ENCODE results near the gene MAPK14.

Gene MAPK14

DNA sequence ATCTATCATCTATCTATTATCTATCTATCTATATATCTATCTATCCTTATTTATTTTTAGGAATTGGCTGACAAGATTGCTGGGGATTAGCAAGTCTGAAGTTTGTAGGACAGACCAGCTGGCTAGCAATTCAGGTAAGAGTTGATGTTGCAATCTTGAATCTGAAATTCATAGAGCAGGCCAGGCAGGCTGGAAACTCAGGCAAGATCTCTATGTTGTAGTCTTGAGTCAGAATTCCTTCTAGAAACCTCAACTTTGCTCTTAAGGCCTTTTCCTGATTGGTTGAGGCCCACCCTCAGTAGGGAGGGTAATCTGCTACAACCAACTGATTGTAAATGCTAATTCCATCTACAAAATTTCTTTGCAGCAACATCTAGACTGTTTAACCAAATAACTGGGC, 121.9 kb downstream of the MAPK14 start:
- ATAC-seq = no peak
- no peak overlapping the region for H3K27ac Mint-ChIP-seq
- peaks cover 4% of the 10 kb centered on the region for H3K9me3 Mint-ChIP-seq
- H3K27me3 Mint-ChIP-seq = no peaks in the 10 kb centered on the region
- H3K4me3 Mint-ChIP-seq = no peak overlapping the region
- no peaks in the 10 kb centered on the region for H3K36me3 Mint-ChIP-seq (ENCODE audit: low read depth)
- DNase-seq = no peak
- H3K4me1 Mint-ChIP-seq = peaks cover 7% of the 10 kb centered on the region

DNA sequence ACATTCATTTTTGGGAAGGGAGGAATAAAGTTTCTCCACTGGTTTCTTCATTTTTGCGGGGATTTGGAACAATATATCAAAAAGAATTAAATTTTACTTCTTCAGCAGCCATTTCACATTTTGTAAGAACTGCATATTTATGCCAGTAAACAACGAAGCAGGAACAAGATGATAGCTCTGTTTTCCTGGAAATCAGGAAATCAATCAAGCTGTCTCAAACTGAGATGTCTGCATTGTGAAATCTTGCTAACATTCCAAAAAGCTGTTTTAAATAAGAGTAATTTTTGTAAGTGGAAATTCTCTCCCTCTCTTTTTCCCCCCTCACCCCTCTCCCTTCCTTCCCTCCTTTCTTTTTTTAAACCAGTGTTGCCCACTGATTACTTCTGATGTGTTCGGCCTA, 122.7 kb downstream of the MAPK14 start:
- Mint-ChIP-seq H3K4me3 (no peak overlapping the region), H3K27me3 (no peaks in the 10 kb centered on the region), H3K36me3 (ENCODE audit: low read depth) (no peaks in the 10 kb centered on the region), H3K27ac (no peak overlapping the region), H3K9me3 (peaks cover 5% of the 10 kb centered on the region), H3K4me1 (peaks cover 7% of the 10 kb centered on the region)
- ATAC-seq (no peak), DNase-seq (no peak)

DNA sequence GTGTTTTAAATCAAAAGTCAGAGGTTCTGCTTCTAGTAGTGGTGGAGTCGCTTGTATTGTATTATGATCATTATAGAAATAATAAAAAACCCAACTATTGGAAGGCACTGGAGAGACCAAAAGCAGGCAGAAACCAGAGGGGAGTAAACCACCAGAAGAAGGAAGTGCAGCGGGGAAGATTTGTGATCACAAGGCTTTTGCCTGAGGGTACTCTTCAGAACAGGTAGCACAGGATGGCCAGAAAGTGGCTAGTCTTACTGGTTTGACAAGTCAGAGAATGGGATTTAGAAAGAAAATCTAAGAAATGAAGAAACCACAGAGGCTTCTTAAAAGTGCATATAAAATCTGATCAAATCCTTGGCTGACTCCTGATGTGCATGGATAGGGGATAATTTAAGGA, 126.7 kb downstream of the MAPK14 start:
- no peak overlapping the region for H3K4me3 Mint-ChIP-seq
- DNase-seq (no peak), ATAC-seq (no peak)
- H3K9me3 Mint-ChIP-seq = peaks cover 16% of the 10 kb centered on the region
- H3K27ac Mint-ChIP-seq = no peak overlapping the region
- H3K27me3 Mint-ChIP-seq = no peaks in the 10 kb centered on the region
- H3K36me3 Mint-ChIP-seq (ENCODE audit: low read depth) = peaks cover 8% of the 10 kb centered on the region
- H3K4me1 Mint-ChIP-seq = peaks cover 3% of the 10 kb centered on the region

DNA sequence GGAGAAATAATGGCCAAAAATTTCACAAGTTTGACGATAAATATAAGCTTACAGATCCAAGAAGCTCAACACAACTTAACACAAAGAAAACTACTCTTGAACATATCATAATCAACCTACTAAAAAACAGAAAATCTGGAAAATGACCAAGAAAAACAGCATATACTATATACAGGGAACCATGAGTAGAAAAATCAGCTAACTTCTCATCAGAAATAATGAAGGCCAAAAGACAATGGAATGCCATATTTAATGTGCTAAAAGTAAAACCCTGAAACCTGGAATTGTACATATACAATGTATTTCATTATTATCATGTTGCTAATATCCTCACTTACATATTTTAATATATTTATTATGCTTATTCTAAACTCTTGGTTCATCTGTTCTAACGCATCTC, 128.1 kb downstream of the MAPK14 start:
- Mint-ChIP-seq H3K9me3 (peaks cover 16% of the 10 kb centered on the region), H3K27ac (no peak overlapping the region), H3K4me3 (no peak overlapping the region), H3K27me3 (no peaks in the 10 kb centered on the region), H3K4me1 (peaks cover under 1% of the 10 kb centered on the region), H3K36me3 (ENCODE audit: low read depth) (peaks cover 11% of the 10 kb centered on the region)
- ATAC-seq (no peak), DNase-seq (no peak)

- H3K4me1 Mint-ChIP-seq = no peaks in the 10 kb centered on the region
- no peak overlapping the region for H3K27ac Mint-ChIP-seq
- ATAC-seq = no peak
- H3K36me3 Mint-ChIP-seq (ENCODE audit: low read depth) = peaks cover 12% of the 10 kb centered on the region
- H3K27me3 Mint-ChIP-seq = no peaks in the 10 kb centered on the region
- no peak overlapping the region for H3K4me3 Mint-ChIP-seq
- no peak for DNase-seq
- peaks cover 16% of the 10 kb centered on the region for H3K9me3 Mint-ChIP-seq
Measured at GRCh38 chr6:36160147-36160760, 132.6 kb downstream of the MAPK14 start.

All from activated naive CD8-positive, alpha-beta T cell treated with anti-CD3 and anti-CD28 coated beads, Interleukin-2, amount 50 U/mL, for 24 hours (primary cell).